HG02623 (cell line): ENCODE measurements around the gene TGFBR2.
A peak's percentile ranks its signal among the peaks of the same experiment; 100 is the strongest.
"Not testable (repeated sequence)": the region's sequence is repeated elsewhere in the genome, so short reads cannot be mapped to it uniquely, and the experiment has no call there.

Source experiments
- ATAC-seq: cut with Tn5 transposase; IDR thresholded peaks from one replicate; pipeline ENCODE4 v1.9.1; 2021; ENCODE audit warnings: moderate library complexity; ENCODE audit not compliant: unreplicated experiment

TGFBR2 gene

GRCh38 chr3:30654269-30654668 lies 47.9 kb downstream of the TGFBR2 start:
- no peak for ATAC-seq

DNA sequence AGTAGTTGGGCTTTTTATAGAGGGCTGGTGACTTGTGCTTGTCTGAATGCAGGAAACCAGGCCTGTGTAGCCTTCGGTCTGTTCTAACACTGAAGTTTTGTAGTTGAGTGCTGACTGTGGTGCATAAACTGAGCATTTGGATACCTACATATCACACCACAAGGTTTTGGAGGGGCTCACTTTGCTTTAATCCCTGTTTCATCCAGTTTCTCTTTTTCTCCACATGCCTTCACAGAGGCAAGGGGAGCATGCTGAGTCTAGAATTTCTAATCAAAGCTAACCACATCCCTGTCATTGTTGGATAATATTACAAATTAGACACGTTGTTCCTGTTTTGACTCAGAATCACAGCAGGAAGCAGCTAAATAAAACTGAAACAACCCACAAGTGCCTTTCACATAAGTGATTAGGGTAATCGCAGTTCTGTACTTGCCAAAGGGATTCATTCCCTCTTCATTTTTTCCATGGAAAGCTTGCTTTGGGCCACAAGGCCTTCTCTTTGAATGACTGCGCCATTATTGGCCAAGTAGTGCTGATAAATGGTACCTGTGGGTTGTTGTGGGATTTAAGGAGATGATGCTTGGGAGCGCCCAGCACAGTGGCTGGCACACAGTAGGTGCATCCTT lies 48.9 kb downstream of the TGFBR2 start:
- ATAC-seq = no peak

DNA sequence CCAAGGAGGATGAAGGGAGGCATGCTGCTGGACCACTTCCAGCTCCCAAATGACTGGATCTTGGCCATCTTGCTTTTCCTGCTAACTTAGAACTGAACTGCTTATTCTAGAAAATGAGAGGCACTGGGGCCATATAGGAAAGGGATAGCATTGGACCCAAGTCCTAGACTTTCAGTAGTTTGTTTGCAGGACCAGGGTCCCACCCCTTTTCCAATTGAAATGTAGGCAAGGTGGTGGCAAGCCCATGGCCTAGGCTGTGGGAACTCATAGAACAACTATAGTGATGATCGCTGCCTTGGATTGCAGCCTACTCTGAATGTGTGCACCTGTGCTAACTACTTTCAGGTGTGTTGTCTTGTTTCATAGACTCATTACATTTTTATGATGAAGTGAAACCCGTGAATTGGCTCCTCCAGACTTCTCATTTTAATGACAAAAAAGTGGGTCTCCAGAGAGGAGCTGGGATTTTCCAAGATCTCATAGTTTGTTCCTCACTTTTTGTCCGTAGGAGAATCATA lies 50.3 kb downstream of the TGFBR2 start:
- no peak for ATAC-seq

DNA sequence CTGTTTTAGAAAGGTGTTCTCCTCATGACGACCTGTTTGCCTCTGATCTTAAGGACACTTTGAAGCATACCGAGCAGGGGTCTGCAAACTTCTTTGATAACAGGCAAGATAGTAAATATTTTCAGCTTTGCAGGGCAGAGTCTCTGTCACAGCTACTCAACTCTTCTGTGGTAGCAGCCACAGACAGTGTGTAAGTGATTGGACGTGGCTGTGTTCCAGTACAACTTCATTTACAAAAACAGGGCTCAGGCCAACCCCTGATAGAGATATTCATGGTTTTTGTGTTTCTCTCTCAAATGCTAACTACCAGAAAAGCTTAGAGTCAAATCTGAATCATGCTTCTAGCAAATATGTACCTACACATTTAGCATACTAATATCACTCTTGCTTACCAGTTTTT lies 51.5 kb downstream of the TGFBR2 start:
- ATAC-seq = peak; percentile 12

DNA sequence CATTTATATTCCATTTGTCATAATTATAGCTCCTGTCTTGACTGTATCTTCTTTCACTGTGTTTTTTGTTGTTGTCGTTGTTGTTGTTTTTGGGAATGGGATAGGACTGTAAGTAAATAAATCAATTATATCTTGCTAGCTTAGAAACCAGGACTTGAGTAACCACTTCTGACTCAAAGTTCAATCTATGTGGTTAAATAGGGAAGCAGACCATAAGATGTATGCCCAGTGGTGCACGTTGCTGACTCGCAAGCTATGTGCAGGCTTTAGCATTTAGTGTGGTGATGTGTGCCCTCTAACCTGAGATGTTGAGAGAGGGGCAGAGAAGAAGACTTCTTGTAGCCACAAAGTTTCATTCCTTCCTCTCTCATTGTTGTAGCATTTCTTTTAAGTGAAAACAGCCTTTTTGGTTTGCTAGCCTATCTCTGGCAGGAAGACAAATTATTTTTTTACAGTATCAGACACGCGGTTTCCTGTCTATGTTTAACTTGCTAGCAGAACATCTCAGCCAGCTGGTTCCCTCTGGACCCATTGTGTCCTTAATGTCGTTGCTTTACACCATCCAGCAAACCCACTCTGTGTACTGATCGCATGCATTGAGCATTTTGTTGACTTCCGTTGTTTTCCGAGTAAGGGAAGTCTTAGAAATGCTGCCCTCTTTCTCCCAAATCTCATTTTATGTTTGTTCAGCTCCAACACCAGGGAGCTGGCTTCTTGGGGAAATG lies 52.1 kb downstream of the TGFBR2 start:
- peak; percentile 78 for ATAC-seq

GRCh38 chr3:30659270-30660130 lies 53.1 kb downstream of the TGFBR2 start:
- ATAC-seq = no peak

DNA sequence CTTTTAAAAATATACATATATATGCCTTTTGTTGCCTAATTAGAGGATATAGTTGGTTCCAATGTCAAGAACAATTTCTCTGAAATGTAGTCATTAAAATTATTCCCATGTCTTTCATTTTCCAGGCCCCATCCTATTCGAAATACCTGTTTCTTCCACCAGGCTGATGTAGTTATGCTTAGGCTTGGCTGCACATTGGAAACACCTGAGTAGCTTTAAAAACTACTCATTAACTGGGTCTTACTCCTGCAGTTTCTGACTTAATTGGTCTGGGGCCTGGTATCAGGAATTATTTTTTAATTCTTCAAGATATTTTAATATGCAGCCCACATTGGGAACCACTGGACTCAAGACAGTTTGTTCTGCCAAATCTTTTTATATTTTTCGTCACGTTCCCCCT lies 53.7 kb downstream of the TGFBR2 start:
- ATAC-seq = no peak

DNA sequence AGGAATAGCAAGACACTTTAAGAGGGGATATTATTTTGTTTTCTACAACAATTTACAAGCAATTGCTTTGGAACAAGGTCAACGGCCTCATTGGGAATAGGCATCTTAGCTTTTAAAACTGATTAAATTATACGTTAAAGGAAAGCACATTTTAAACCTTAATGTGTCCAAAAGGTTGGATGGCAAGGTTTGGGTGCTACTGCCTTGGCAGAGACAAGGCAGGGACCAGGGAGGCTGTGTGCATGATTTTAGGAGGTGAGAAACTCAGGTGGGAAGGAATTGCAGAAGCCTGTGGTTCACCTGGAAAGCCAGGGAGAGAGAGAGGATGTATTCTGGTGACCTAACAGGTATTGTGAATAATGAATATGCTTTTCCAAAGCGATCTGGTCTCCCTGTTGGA lies 54.3 kb downstream of the TGFBR2 start:
- no peak for ATAC-seq

GRCh38 chr3:30661098-30661873 lies 54.9 kb downstream of the TGFBR2 start:
- ATAC-seq = no peak

DNA sequence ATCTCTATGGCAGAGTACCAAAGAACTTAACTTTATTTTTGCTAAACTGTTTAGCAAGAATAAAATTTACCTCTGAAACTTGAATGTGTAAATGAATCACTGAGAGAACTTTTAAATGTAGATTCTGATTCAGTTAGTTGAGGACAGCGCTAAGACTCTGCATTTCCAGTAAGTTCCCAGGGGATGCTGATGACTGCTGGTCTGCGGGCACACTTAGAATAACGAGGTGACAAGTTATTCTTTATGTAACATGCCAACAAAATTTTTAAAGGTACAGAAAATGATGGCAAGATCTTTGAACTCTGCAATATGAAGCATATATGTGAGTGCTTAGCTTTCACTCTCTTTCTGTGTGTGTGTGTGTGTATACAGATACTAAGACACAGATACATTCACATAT lies 56.4 kb downstream of the TGFBR2 start:
- ATAC-seq = no peak

DNA sequence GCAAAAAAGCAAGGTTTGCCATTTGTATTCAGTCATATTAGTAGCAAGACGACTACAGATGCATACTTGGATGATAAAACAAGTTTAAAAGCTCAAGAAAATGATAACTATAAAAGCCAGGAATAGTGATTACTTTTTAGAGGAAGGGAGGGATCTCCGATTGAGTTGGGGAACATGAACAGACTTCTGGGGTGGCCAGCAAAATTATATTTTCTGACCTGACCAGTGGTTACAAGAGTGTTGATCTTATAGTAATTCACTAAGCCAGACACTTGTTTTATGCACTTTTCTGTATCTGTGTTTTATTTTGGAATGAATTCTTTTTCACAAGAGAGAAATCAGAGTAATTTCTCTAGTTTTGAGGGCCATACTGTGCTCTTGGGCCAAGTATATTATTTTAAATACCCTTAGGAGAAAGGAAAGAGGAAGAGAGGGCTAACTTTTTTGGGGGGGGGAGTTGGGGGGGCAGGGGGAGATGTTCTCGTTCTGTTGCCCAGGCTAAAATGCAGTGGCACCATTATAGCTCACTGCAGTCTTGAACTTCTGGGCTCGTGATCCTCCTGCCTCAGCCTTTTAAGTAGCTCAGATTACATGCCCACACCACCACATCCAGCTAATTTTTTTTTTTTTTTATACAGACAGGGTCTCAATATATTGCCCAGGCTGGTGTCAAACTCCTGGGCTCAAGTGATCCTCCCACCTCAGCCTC lies 57.3 kb downstream of the TGFBR2 start:
- no peak for ATAC-seq

DNA sequence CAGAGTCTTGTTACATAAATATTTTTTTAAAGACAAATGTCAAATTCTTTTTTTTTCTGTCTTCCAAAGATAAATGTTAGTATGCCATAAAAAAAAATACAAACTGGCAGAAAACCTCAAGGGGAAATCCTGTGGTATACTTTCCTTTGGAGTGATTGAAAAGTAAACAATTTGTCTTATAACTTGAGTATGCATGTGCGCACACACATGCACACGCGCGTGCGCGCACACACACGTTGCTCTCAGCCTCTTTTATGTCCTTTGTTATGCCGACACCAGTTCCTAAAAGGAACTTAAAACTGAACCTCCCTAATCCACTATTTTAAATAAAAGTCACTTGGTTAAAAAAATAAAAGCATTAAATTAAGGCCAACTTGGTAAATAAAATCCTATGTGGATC lies 58.1 kb downstream of the TGFBR2 start:
- ATAC-seq = no peak

DNA sequence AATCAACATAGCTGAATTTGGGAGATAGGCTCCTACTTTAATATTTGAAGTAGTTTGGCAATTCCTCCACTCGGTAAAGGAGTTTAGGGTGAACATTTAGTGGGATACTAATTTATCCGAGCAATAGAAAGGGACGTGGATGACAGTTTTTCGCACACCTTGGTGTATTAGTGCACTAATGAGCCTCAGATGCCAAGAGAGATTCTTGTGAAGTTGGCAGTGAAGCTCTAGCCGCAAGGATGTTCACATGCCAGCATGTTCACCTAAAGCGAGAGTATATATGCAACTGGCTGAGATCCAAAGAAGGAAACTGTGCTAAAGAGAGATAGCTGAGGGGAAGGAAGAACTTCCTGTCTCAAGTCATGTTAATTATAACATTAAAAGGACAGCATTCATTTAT lies 58.5 kb downstream of the TGFBR2 start:
- no peak for ATAC-seq

- ATAC-seq = no peak
These were observed 59.1 kb downstream of the TGFBR2 start for GRCh38 chr3:30665539-30665938.

DNA sequence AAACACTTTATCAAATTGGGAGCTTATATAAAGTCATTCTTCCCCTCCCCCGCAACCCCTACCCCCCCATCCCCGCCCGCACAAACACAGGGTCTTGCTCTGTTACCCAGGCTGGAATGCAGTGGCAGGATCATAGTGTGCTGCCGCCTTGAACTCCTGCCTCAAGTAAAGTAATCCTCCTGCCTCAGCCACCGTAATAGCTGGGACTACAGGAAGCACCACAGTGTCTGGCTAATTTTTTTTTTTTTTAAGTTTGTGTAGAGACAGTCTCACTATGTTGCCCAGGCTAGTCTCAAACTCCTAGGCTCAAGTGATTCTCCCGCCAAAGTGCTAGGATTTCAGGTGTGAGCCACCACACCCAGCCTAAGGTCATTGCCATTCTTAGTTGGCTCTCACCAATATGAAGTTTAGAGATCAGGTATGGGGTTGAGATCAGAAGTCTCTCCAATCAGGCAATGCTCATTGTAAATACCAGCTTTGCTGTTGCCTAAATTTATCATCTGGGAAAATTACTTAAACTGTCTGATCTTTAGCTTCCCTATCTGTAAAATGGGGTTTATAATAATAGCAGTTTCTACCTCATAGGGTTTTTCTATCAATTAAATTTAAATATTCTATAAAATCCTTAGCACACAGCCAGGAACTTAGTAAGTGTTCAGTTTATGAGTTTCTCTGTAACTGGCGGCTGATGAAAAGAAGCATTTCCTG lies 60.3 kb downstream of the TGFBR2 start:
- no peak for ATAC-seq

DNA sequence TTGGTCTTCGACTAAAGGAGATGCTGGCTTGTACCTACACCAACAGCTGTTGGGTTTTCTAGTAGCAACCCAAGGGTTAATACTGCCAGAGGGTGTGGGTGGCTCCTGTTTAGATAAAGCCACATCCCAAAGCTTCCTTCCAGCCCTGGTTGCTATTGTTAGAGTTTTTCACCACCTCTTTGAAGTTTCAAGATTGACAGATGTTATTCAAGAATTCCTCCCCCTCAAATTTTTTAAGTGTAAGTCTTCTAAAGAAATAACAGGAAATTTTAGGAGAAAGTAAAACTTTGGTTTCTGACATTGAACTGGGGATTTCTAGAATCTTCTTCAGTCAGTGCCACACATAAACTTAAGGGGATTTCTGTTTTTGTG lies 60.9 kb downstream of the TGFBR2 start:
- ATAC-seq = no peak

DNA sequence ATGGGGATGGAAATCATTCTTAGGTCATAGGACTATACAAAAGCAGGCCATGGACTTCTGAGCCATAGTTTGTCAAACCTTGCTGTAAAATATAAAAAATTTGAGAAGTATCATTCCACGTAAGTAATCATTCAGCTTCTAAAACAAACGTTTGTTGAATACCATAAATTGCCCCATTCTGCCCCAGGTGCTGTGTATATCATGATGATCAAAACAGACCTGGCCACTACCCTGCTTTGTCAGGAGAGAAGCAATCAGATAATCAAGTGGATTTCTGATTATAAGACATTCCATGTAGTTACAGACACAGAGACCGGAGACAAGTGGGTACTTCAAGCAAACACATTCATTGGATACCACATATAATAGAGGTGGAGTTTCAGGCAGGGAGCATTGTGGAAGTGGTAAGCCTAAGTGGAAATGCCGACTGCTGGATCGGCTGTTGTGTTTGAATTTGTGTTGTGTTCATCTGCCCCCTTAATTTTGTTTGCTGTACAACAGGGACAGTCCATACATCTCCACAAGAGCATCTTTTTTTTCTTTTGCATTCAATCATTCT lies 61.7 kb downstream of the TGFBR2 start:
- ATAC-seq = no peak

DNA sequence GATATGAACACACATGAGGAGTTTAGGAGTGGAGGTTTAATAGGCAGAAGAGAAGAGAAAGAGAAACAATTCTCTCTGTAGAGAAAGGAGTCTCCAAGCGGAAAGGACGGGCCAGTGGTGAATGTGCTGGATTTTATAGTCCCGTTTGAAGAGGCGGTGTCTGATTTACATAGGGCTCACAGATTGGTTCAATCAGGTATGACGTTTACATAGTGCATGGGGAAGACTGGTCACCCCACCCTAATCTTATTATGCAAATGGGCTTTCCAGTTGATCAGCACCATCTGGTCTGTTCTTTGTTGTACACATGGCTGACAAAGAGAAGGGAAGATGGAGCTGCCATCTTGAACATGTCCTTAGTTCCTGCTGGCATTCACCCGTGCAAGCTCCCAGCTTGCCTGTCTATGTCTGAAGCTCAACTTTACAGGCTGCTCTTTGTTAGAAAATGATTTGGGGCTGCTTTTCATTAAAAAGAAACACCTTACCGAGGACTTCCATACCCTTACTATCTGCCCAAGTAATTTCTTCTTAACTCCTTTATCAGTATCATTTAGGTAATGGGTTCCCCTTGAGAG lies 63.0 kb downstream of the TGFBR2 start:
- ATAC-seq = not testable (repeated sequence)

DNA sequence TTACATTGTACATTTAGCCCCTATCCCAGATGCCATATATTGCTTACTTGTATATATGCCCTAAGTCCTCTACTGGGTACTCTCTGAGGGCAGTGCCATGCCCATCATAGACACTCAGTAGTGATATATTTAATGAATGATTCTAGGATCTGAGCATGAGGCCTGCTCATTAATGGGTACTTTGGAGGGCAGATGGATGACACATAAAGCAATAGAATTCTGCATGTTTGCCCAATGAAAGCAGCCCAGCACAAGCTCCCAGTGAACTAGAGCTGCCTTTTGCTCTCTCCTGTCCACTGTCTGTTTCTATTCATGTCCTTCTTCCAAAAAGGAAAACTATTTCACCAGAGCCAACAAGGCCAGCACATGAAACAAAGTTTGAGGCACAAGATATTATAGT lies 63.9 kb downstream of the TGFBR2 start:
- ATAC-seq = no peak
